Thymus (tissue), 11 donors: ENCODE measurements around the gene RGS3. TPM values are rescaled to one million over a fixed set of nuclear protein-coding genes. Genes with fewer than 3 reads are reported as not detected.
A peak's percentile ranks its signal among the peaks of the same experiment; 100 is the strongest.
"Not testable (repeated sequence)": the region's sequence is repeated elsewhere in the genome, so short reads cannot be mapped to it uniquely, and the experiment has no call there.

Experiments used
- DNase-seq, 9 donors: peaks; one replicate each; pipeline ENCODE4 v3.0.0-alpha.2; 2013; ENCODE audit warnings: low spot score in 9 of 9, low read depth in 6 of 9, missing footprints in 1 of 9
- H3K27ac ChIP-seq, 2 donors: one replicate each; pipeline ENCODE4 v1.5.1; 2013; ENCODE audit warnings: control low read depth in 1 of 2, low read depth in 1 of 2, low read length in 1 of 2, mild to moderate bottlenecking in 1 of 2, moderate library complexity in 1 of 2
- H3K27me3 ChIP-seq, 2 donors: one replicate each; pipeline ENCODE4 v1.5.1; 2013; ENCODE audit warnings: low read length in 1 of 2; ENCODE audit not compliant: control insufficient read depth in 2 of 2, insufficient read depth in 1 of 2
- H3K36me3 ChIP-seq, 2 donors: one replicate each; pipeline ENCODE4 v1.5.1; 2013; ENCODE audit warnings: low read length in 1 of 2, mild to moderate bottlenecking in 1 of 2, moderate library complexity in 1 of 2; ENCODE audit not compliant: control insufficient read depth in 2 of 2, insufficient read depth in 2 of 2
- H3K4me1 ChIP-seq, 2 donors: one replicate each; pipeline ENCODE4 v1.5.1; 2013; ENCODE audit warnings: low read length in 2 of 2; ENCODE audit not compliant: control insufficient read depth in 2 of 2, insufficient read depth in 2 of 2
- H3K4me3 ChIP-seq, 2 donors: one replicate each; pipeline ENCODE4 v1.5.1; 2013; ENCODE audit warnings: low read length in 2 of 2, control low read depth in 1 of 2, mild to moderate bottlenecking in 1 of 2
- H3K9me3 ChIP-seq, 2 donors: one replicate each; pipeline ENCODE4 v1.5.1; 2013; ENCODE audit warnings: low read length in 1 of 2, mild to moderate bottlenecking in 1 of 2; ENCODE audit not compliant: control insufficient read depth in 2 of 2, insufficient read depth in 1 of 2
- WGBS: extraction: QIAGEN DNeasy Blood & Tissue Kit; methylation state at CpG from one replicate; pipeline ENCODE4 v1.1.7; 2013; 5-methylcytosine and 5-hydroxymethylcytosine counted together
- polyA plus RNA-seq: library from polyadenylated mRNA; stranded (reverse); fragments of 200-250 nt; gene quantifications from one replicate; pipeline ENCODE4 v1.2.3, GENCODE V29; 2013
- total RNA-seq: library from RNA; stranded (reverse); fragments of 120-200 nt; gene quantifications from one replicate; pipeline ENCODE4 v1.2.4, GENCODE V29; 2013
- donor health status: healthy.

Gene RGS3
- total and polyA plus RNA-seq, 2 donors = 16.5 to 21.4 TPM

- not testable (repeated sequence) for H3K27ac ChIP-seq, H3K9me3 ChIP-seq, DNase-seq, H3K4me3 ChIP-seq, H3K27me3 ChIP-seq, H3K36me3 ChIP-seq
- 98% methylated on average over 4 of the region's 4 CpGs for WGBS
- H3K4me1 ChIP-seq = peaks cover 0 to 15% of the 10 kb centered on the region in 2 donors
Measured at GRCh38 chr9:113491147-113491546, 27.6 kb downstream of the RGS3 start.

DNA sequence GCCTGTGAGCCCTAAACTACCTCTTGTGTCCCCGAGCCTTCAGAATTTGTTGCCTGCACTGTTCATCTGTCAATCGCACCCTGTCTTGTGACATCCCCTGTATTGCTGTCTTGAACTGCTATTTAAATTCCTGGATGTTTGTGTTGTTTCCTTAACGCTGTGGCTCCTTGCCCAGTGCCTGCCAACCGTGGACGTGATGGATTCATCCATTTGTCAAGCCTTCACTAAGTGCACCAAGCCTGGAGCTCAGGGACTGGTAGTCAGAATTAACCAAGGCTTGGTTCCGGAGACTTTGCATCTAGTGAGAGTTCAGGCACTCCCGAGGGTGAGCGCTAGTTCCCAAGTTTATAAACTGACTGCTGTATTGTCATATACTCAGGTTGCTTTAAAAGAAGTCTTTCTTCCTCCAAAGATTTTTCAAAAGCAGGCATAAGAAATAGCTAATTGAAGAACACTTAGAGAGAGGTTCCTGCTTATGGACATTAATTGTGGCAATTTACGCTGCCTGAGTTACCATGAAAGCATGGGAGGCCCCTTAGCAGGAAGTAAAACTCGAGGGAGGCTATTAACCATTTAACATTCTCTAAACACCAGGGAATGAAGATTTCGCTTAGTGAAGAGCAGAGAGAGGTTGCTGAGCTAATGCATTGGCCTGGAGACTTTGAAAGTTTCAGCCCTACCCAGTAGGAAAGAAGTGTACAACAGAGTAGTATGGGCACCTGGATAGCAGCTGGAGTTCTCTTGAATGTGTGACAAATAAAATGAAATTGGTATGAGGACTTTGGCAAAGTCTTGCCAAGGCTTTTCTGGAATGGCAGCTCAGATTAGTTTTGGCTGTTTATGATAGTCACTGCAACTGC is 29.0 kb downstream of the RGS3 start:
- no peaks in the 10 kb centered on the region for H3K9me3 ChIP-seq
- H3K4me1 ChIP-seq = peaks cover 0 to 15% of the 10 kb centered on the region in 2 donors
- peaks cover 0 to 3% of the 10 kb centered on the region in 2 donors for H3K36me3 ChIP-seq
- H3K27ac ChIP-seq = no peak overlapping the region
- H3K27me3 ChIP-seq = no peaks in the 10 kb centered on the region
- WGBS = 81% methylated on average over 11 of the region's 11 CpGs
- H3K4me3 ChIP-seq = no peak overlapping the region
- no peak for DNase-seq

- no peaks in the 10 kb centered on the region for H3K9me3 ChIP-seq
- peaks cover 0 to 15% of the 10 kb centered on the region in 2 donors for H3K4me1 ChIP-seq
- no peak for DNase-seq
- no peak overlapping the region for H3K27ac ChIP-seq
- H3K36me3 ChIP-seq = peaks cover 0 to 3% of the 10 kb centered on the region in 2 donors
- no peak overlapping the region for H3K4me3 ChIP-seq
- no peaks in the 10 kb centered on the region for H3K27me3 ChIP-seq
Measured at GRCh38 chr9:113493203-113493520, 29.6 kb downstream of the RGS3 start.

GRCh38 chr9:113495526-113495925 is 32.0 kb downstream of the RGS3 start:
- WGBS = 95% methylated on average over 3 of the region's 3 CpGs
- H3K9me3 ChIP-seq = no peaks in the 10 kb centered on the region
- H3K27ac ChIP-seq = no peak overlapping the region
- no peak overlapping the region for H3K4me3 ChIP-seq
- DNase-seq = no peak
- H3K4me1 ChIP-seq = peaks cover 0 to 21% of the 10 kb centered on the region in 2 donors
- no peaks in the 10 kb centered on the region for H3K27me3 ChIP-seq
- no peaks in the 10 kb centered on the region for H3K36me3 ChIP-seq

DNA sequence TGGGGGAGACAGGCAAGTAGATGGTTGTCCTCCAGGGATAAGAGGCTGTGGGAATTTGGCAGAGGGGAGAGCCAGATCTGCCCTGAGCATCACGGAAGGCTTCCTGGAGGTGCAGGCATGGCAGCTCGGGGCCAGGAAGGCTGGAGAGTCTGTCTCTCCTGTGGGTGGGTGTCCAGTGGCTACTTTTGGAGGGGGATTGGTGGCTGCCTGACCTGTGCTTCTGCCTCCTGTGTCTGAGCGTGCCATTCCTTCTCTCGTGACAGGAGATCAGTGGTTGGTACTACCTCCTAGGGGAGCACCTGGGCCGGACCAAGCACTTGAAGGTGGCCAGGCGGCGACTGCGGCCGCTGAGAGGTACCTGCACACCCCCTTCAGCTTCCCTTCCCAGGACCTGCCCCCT is 33.5 kb downstream of the RGS3 start:
- Histone ChIP-seq H3K9me3 (no peaks in the 10 kb centered on the region), H3K27me3 (no peaks in the 10 kb centered on the region), H3K4me3 (no peak overlapping the region), H3K27ac (no peak overlapping the region), H3K36me3 (no peaks in the 10 kb centered on the region), H3K4me1 (peaks cover 0 to 21% of the 10 kb centered on the region in 2 donors)
- WGBS = 98% methylated on average over 9 of the region's 9 CpGs
- no peak for DNase-seq

GRCh38 chr9:113499153-113499875 is 35.8 kb downstream of the RGS3 start:
- Histone ChIP-seq H3K36me3 (no peaks in the 10 kb centered on the region), H3K9me3 (no peaks in the 10 kb centered on the region), H3K4me1 (peaks cover 0 to 6% of the 10 kb centered on the region in 2 donors), H3K4me3 (no peak overlapping the region), H3K27ac (no peak overlapping the region), H3K27me3 (no peaks in the 10 kb centered on the region)
- DNase-seq = no peak
- 95% methylated on average over 10 of the region's 10 CpGs for WGBS

GRCh38 chr9:113499876-113500497 is 36.5 kb downstream of the RGS3 start:
- H3K27me3 ChIP-seq = no peaks in the 10 kb centered on the region
- H3K27ac ChIP-seq = peak overlapping the region in 1 of 2 donors; percentile 26
- peaks cover 0 to 6% of the 10 kb centered on the region in 2 donors for H3K4me1 ChIP-seq
- no peaks in the 10 kb centered on the region for H3K36me3 ChIP-seq
- no peak for DNase-seq
- H3K4me3 ChIP-seq = no peak overlapping the region
- H3K9me3 ChIP-seq = no peaks in the 10 kb centered on the region
- 82% methylated on average over 5 of the region's 5 CpGs for WGBS

GRCh38 chr9:113501129-113501686 is 37.7 kb downstream of the RGS3 start:
- DNase-seq = no peak

GRCh38 chr9:113501852-113502251 is 38.3 kb downstream of the RGS3 start:
- Histone ChIP-seq H3K27ac (peak overlapping the region in 1 of 2 donors; percentile 21), H3K4me3 (no peak overlapping the region), H3K4me1 (peaks cover 0 to 6% of the 10 kb centered on the region in 2 donors), H3K27me3 (no peaks in the 10 kb centered on the region), H3K9me3 (no peaks in the 10 kb centered on the region), H3K36me3 (no peaks in the 10 kb centered on the region)
- no peak for DNase-seq
- 99% methylated on average over 5 of the region's 5 CpGs for WGBS

More at GRCh38 chr9:113501129-113501686, 37.7 kb downstream of the RGS3 start:
- Histone ChIP-seq H3K4me1 (peaks cover 0 to 6% of the 10 kb centered on the region in 2 donors), H3K36me3 (no peaks in the 10 kb centered on the region), H3K9me3 (no peaks in the 10 kb centered on the region), H3K27ac (no peak overlapping the region), H3K27me3 (no peaks in the 10 kb centered on the region), H3K4me3 (no peak overlapping the region)
- 96% methylated on average over 20 of the region's 20 CpGs for WGBS
